ENCODE measurements around the gene MYO15A. TPM values are rescaled to one million over a fixed set of nuclear protein-coding genes. Genes with fewer than 3 reads are reported as not detected.
"Not testable (repeated sequence)": the region's sequence is repeated elsewhere in the genome, so short reads cannot be mapped to it uniquely, and the experiment has no call there.

MYO15A gene
- total RNA-seq, 1 donor from 2014 or later = 0.33 TPM

GRCh38 chr17:18201108-18201507 is 92.6 kb downstream of the MYO15A start:
- no peak for DNase-seq (ENCODE audit: low read depth)
- H3K4me3 ChIP-seq (ENCODE audit: low read depth, low read length) = no peak overlapping the region
- peaks cover 3% of the 10 kb centered on the region for H3K36me3 ChIP-seq (ENCODE audit: control insufficient read depth, insufficient read depth, low read length)
- TF ChIP-seq CTCF (IDR thresholded peaks at IDR 0.05; ENCODE audit: insufficient read depth, low read length, poor library complexity, severe bottlenecking) = no peak
- no peaks in the 10 kb centered on the region for H3K27me3 ChIP-seq (ENCODE audit: control insufficient read depth, insufficient read depth, low read length)

GRCh38 chr17:18203308-18203707 is 94.8 kb downstream of the MYO15A start:
- H3K36me3 ChIP-seq (ENCODE audit: control insufficient read depth, insufficient read depth, low read length) = peaks cover 5% of the 10 kb centered on the region
- H3K27me3 ChIP-seq (ENCODE audit: control insufficient read depth, insufficient read depth, low read length) = no peaks in the 10 kb centered on the region
- no peak overlapping the region for H3K4me3 ChIP-seq (ENCODE audit: low read depth, low read length)
- DNase-seq (ENCODE audit: low read depth) = no peak
- no peak for TF ChIP-seq CTCF (IDR thresholded peaks at IDR 0.05; ENCODE audit: insufficient read depth, low read length, poor library complexity, severe bottlenecking)

GRCh38 chr17:18205861-18206260 is 97.3 kb downstream of the MYO15A start:
- H3K4me3 ChIP-seq (ENCODE audit: low read depth, low read length) = no peak overlapping the region
- no peak for TF ChIP-seq CTCF (IDR thresholded peaks at IDR 0.05; ENCODE audit: insufficient read depth, low read length, poor library complexity, severe bottlenecking)
- peaks cover 5% of the 10 kb centered on the region for H3K36me3 ChIP-seq (ENCODE audit: control insufficient read depth, insufficient read depth, low read length)
- H3K27me3 ChIP-seq (ENCODE audit: control insufficient read depth, insufficient read depth, low read length) = no peaks in the 10 kb centered on the region
- DNase-seq (ENCODE audit: low read depth) = no peak

- TF ChIP-seq CTCF (IDR thresholded peaks at IDR 0.05; ENCODE audit: insufficient read depth, low read length, poor library complexity, severe bottlenecking) = no peak
Observed at GRCh38 chr17:18206962-18207361, 98.4 kb downstream of the MYO15A start.

GRCh38 chr17:18208092-18208491 is 99.5 kb downstream of the MYO15A start:
- Histone ChIP-seq H3K27me3 (ENCODE audit: control insufficient read depth, insufficient read depth, low read length) (no peaks in the 10 kb centered on the region), H3K4me3 (ENCODE audit: low read depth, low read length) (no peak overlapping the region), H3K36me3 (ENCODE audit: control insufficient read depth, insufficient read depth, low read length) (peaks cover 5% of the 10 kb centered on the region)
- no peak for DNase-seq (ENCODE audit: low read depth)
- no peak for TF ChIP-seq CTCF (IDR thresholded peaks at IDR 0.05; ENCODE audit: insufficient read depth, low read length, poor library complexity, severe bottlenecking)

More at GRCh38 chr17:18206962-18207361, 98.4 kb downstream of the MYO15A start:
- Histone ChIP-seq H3K36me3 (ENCODE audit: control insufficient read depth, insufficient read depth, low read length) (peaks cover 5% of the 10 kb centered on the region), H3K27me3 (ENCODE audit: control insufficient read depth, insufficient read depth, low read length) (no peaks in the 10 kb centered on the region), H3K4me3 (ENCODE audit: low read depth, low read length) (no peak overlapping the region)
- DNase-seq (ENCODE audit: low read depth) = no peak

- no peaks in the 10 kb centered on the region for H3K36me3 ChIP-seq (ENCODE audit: control insufficient read depth, insufficient read depth, low read length)
Observed at GRCh38 chr17:18213666-18214270, 105.2 kb downstream of the MYO15A start.

GRCh38 chr17:18216906-18217305 is 108.3 kb downstream of the MYO15A start:
- not testable (repeated sequence) for H3K4me3 ChIP-seq (ENCODE audit: low read depth, low read length); H3K27me3 ChIP-seq (ENCODE audit: control insufficient read depth, insufficient read depth, low read length); DNase-seq (ENCODE audit: low read depth); H3K36me3 ChIP-seq (ENCODE audit: control insufficient read depth, insufficient read depth, low read length)

More at GRCh38 chr17:18213666-18214270, 105.2 kb downstream of the MYO15A start:
- Histone ChIP-seq H3K27me3 (ENCODE audit: control insufficient read depth, insufficient read depth, low read length) (no peaks in the 10 kb centered on the region), H3K4me3 (ENCODE audit: low read depth, low read length) (no peak overlapping the region)
- DNase-seq (ENCODE audit: low read depth) = no peak
- no peak for TF ChIP-seq CTCF (IDR thresholded peaks at IDR 0.05; ENCODE audit: insufficient read depth, low read length, poor library complexity, severe bottlenecking)
